ENCODE results near the gene RNF8.
"Not testable (repeated sequence)": the region's sequence is repeated elsewhere in the genome, so short reads cannot be mapped to it uniquely, and the experiment has no call there.

The RNF8 gene, protein sequence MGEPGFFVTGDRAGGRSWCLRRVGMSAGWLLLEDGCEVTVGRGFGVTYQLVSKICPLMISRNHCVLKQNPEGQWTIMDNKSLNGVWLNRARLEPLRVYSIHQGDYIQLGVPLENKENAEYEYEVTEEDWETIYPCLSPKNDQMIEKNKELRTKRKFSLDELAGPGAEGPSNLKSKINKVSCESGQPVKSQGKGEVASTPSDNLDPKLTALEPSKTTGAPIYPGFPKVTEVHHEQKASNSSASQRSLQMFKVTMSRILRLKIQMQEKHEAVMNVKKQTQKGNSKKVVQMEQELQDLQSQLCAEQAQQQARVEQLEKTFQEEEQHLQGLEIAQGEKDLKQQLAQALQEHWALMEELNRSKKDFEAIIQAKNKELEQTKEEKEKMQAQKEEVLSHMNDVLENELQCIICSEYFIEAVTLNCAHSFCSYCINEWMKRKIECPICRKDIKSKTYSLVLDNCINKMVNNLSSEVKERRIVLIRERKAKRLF

GRCh38 chr6:37353761-37354525 lies at the start of gene RNF8:
TSS of gene RNF8 (plus strand) at chr6:37353983. CDS start at chr6:37354165, 182 bp downstream.
- peak; percentile 95 for DNase-seq (ENCODE audit: low read depth, low spot score)

GRCh38 chr6:37304766-37305165 lies 49.0 kb upstream of the RNF8 start:
- DNase-seq (ENCODE audit: low read depth, low spot score) = no peak

- DNase-seq (ENCODE audit: low read depth, low spot score) = no peak
These were observed 47.9 kb upstream of the RNF8 start for GRCh38 chr6:37305841-37306425.

GRCh38 chr6:37306624-37307222 lies 47.1 kb upstream of the RNF8 start:
- no peak for DNase-seq (ENCODE audit: low read depth, low spot score)

DNA sequence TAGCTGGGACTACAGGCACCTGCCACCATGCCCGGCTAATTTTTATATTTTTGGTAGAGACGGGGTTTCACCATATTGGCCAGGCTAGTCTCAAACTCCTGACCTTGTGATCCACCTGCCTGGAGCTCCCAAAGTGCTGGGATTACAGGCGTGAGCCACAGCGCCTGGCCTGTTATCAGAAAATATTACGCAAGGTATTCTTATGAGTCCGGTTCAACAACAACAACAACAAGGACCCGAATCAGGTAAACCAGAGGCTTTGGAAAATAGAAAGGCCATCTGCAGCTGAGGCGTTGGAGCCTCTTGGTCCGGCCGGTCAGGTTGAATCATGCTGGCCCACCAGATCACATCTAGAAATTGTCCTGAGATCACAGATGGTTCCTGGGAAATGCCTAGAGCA lies 46.3 kb upstream of the RNF8 start:
- DNase-seq (ENCODE audit: low read depth, low spot score) = not testable (repeated sequence)

GRCh38 chr6:37308069-37308815 lies 45.5 kb upstream of the RNF8 start:
- DNase-seq (ENCODE audit: low read depth, low spot score) = no peak

GRCh38 chr6:37309046-37309445 lies 44.7 kb upstream of the RNF8 start:
- DNase-seq (ENCODE audit: low read depth, low spot score) = no peak

GRCh38 chr6:37309692-37310091 lies 44.1 kb upstream of the RNF8 start:
- DNase-seq (ENCODE audit: low read depth, low spot score) = no peak

DNA sequence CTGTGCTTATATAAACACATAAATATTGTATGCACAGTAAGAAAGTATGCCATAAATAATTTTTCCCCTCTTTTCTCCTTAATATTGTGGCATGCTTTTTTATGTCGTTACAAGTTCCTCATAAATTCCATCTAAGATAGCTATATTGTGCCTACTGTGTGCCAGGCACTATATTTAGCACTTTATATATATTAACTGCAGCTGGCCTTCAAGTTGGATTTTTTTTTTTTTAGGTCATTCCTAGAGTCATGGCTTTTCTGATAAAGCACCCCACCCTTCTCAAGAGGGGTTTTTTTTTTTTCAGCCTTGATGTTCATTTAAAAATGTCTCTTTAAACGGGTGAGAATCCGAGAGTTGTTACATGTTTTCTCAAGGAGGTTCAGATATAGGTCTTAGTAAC lies 42.8 kb upstream of the RNF8 start:
- no peak for DNase-seq (ENCODE audit: low read depth, low spot score)

- DNase-seq (ENCODE audit: low read depth, low spot score) = no peak
These were observed 41.9 kb upstream of the RNF8 start for GRCh38 chr6:37311741-37312473.

DNA sequence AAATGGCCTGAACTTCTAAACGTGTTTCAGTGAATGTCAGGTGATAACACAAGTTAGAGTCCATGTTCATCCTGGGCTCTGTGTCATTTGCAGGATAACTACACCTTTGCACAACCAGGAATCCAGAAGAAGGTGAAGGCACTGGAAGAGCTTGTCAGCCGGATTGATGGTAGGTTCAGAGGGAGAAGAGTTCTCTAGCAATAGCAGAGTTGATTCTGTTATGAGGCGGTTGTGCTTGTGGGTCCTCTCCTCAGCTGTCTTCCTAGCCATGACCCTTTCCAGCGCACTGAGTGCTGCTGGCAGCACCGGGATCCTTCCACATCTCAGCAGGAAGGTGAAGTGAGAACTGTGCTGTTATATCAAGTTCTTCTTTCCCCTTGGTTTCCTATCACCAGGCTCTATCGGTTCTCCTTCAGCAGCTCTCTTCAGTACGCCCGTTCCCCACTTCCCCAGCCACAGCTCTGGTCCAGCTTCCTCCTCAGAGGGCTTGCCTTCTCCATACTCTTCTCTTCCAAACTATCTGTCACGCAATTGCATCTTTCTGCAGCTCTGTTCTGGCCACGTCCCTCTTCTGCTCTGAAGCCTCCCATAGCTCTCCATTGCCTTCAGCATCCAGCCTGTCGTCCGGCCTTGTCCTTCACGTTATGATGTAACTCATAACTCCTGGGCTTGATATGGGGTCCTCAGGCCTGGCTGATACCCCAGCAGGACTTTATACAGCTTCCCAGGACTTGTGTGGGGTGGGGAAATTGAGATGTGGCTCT lies 39.9 kb upstream of the RNF8 start:
- DNase-seq (ENCODE audit: low read depth, low spot score) = no peak

DNA sequence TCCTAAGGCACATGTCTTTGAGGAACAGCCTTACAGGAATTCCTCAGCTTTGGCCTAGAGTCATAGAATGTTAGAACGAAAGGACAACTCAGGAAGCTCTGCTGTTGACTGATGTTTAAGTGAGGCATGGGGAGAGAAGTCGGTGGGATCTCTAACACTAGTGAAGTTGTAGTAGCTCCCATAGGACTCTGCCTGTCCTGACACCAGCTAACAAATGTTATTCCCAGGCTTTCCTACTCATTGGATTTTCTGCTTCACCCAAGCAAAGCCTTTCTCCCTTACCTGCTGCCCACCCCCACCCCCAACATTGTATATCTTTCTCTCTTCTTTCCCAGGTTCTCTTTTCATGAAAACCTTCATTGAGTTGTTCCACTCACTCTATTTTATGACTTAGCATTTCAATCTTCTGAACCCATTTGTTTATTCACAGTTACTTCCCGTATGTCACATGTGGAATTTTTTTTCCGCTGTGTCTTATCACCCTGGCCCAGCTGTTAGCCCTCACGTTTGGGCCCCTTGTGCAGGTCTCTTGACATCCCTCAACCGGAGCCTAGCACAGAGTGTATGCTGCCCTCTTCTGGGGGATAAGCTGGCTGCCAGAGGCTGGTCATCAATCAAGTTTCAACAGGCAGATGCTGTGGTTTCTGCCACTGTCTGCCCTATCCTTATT lies 39.2 kb upstream of the RNF8 start:
- DNase-seq (ENCODE audit: low read depth, low spot score) = peak; percentile 58

DNA sequence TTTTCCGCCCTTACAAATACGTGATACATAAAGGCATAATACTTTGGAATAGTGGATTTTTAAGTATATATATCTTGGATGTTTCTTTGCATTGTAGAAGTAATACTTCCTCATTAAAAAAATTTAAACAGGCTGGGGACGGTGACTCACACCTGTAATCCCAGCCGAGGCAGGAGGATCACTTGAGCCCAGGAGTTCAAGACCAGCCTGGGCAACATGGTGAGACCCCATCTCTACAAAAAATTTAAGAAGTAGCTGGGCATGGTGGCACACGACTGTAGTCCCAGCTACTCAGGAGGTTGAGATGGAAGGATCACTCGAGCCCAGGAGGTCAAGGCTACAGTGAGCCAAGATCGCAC lies 38.6 kb upstream of the RNF8 start:
- no peak for DNase-seq (ENCODE audit: low read depth, low spot score)

DNA sequence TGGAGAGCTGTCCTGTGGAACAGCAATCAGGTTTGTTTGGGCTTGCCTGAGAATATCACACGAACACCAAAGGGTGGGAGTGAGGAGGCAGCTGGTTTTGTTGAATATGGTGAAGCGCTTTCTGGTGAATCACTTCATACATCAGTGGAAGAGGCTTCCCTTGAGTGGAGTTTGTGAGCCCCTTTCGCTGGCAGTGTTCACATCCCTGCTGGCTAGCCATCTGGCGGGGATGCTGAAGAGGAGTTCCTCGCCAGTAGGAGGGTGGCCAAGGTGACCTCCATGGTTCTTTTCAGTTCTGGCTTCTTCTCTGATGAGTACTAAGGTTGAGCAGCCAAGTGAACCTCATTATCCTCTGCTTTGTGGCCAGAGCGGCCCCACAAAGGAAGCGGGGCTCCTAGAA lies 37.7 kb upstream of the RNF8 start:
- no peak for DNase-seq (ENCODE audit: low read depth, low spot score)

- no peak for DNase-seq (ENCODE audit: low read depth, low spot score)
These were observed 36.3 kb upstream of the RNF8 start for GRCh38 chr6:37317312-37318038.

DNA sequence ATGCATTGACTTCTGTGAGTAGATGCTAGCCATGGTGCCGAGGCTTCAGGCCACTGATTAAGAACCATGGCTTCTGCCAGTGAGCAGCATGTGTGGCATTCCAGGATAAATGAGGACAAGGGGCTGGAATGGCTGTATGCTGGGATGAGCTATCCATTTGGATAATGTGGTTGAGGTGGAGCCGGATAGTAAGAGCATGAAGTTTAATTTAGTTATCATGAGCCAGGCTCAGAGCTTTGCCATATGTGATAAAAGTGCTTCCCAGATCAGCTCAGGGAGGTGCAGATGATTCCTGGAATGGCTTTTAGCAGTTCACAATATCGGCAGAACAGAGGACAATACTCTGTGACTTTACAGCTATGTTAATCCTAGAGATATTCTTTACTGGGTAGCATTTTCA lies 34.6 kb upstream of the RNF8 start:
- no peak for DNase-seq (ENCODE audit: low read depth, low spot score)

GRCh38 chr6:37319856-37320480 lies 33.8 kb upstream of the RNF8 start:
- no peak for DNase-seq (ENCODE audit: low read depth, low spot score)

DNA sequence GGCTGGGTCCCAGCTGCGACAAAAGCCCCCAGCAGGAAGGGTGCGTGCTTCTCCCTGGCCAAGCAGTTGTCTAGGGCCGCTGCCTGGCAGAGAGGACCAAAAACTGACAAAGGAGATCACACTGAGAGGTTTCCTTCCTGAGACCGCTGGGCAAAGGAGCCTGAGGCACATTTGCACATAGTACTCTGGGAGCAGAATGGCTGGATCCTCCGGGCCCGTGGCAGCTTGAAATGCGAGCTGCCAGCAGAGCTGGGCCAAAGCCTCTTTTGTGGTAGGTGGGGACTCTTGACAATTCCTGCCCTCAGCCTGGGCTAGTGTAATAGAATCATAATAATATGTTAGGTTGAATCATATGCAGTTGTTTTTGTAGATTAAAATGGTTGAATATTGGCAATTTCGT lies 33.1 kb upstream of the RNF8 start:
- peak; percentile 56 for DNase-seq (ENCODE audit: low read depth, low spot score)
